Measurements from ENCODE around the gene TCERG1.

Gene TCERG1

DNA sequence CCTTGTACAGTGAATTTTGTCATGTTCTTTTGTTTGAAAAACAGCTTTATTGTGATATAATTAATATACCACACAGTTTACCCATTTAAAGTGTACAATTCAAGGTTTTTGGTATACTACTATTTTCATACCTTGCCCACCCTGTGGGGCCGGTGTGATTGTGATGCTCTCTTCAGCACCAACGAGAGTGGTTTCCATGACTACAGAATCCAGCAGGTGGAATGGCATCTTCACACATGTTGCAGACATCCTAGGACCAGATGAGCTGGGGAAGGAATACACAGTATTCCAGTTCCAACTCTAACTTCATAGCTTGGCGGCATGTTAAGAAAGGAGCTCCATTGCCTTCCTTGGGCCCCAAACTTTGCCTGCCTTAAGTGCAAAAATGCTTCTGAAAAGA lies 76.6 kb downstream of the TCERG1 start:
- Histone ChIP-seq H3K27ac (ENCODE audit: poor library complexity, severe bottlenecking) (no peak overlapping the region), H3K27me3 (ENCODE audit: insufficient read depth, poor library complexity, severe bottlenecking) (no peaks in the 10 kb centered on the region), H3K4me1 (ENCODE audit: insufficient read depth, poor library complexity, severe bottlenecking) (peaks cover 15% of the 10 kb centered on the region), H3K36me3 (ENCODE audit: low read depth) (no peaks in the 10 kb centered on the region), H3K9me3 (ENCODE audit: severe bottlenecking) (no peaks in the 10 kb centered on the region), H3K4me3 (ENCODE audit: severe bottlenecking) (no peak overlapping the region)
- ATAC-seq (ENCODE audit: low read depth): no peak
- no peak for DNase-seq (ENCODE audit: low spot score)
- TF ChIP-seq, protein P1, sequence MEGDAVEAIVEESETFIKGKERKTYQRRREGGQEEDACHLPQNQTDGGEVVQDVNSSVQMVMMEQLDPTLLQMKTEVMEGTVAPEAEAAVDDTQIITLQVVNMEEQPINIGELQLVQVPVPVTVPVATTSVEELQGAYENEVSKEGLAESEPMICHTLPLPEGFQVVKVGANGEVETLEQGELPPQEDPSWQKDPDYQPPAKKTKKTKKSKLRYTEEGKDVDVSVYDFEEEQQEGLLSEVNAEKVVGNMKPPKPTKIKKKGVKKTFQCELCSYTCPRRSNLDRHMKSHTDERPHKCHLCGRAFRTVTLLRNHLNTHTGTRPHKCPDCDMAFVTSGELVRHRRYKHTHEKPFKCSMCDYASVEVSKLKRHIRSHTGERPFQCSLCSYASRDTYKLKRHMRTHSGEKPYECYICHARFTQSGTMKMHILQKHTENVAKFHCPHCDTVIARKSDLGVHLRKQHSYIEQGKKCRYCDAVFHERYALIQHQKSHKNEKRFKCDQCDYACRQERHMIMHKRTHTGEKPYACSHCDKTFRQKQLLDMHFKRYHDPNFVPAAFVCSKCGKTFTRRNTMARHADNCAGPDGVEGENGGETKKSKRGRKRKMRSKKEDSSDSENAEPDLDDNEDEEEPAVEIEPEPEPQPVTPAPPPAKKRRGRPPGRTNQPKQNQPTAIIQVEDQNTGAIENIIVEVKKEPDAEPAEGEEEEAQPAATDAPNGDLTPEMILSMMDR (IDR thresholded peaks at IDR 0.05; ENCODE audit: poor library complexity, severe bottlenecking): no peak

DNA sequence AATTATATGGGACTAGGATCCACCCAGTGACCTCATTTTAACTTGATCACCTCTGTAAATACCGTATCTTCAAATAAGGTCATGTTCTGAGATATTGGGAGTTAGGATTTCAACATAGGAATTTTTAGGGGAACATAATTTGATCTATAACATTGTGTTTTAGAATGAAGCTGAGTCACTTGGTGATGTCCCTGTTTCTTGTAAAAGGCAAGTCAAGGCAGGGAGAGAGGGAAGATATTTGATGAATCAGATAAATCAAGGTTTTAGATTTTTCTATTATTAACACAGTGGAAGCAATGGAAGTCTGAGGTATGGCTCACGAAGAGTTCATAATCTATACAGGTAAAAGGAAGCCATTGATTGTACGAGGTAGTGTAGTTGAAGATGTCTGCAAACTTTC lies 80.7 kb downstream of the TCERG1 start:
- peak; percentile 89 for ATAC-seq (ENCODE audit: low read depth)
- H3K9me3 ChIP-seq (ENCODE audit: severe bottlenecking): no peaks in the 10 kb centered on the region
- H3K4me3 ChIP-seq (ENCODE audit: severe bottlenecking): no peak overlapping the region
- no peaks in the 10 kb centered on the region for H3K36me3 ChIP-seq (ENCODE audit: low read depth)
- TF ChIP-seq, protein P1 (IDR thresholded peaks at IDR 0.05; ENCODE audit: poor library complexity, severe bottlenecking): no peak
- H3K27ac ChIP-seq (ENCODE audit: poor library complexity, severe bottlenecking): peak overlapping the region; percentile 61
- H3K4me1 ChIP-seq (ENCODE audit: insufficient read depth, poor library complexity, severe bottlenecking): peaks cover 15% of the 10 kb centered on the region
- DNase-seq (ENCODE audit: low spot score): no peak
- no peaks in the 10 kb centered on the region for H3K27me3 ChIP-seq (ENCODE audit: insufficient read depth, poor library complexity, severe bottlenecking)

DNA sequence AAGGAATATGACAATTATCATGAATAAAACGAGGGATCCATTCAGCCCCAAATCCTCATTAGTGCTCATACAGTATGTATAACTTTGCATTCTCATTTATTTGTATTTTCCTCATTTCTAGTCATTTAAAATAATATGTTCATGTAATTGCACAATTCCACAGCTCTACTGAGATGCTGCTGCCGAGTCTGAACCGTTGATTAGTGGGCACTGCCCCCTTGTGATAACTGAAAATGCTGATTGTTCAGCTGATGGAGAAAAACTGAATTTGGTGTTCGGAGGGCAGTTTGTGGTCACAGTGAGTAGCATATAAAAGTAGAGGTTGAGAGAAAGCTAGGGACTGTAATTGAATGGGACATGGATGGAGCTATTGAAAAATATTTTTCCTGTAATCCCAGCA lies 81.1 kb downstream of the TCERG1 start:
- peak overlapping the region; percentile 61 for H3K27ac ChIP-seq (ENCODE audit: poor library complexity, severe bottlenecking)
- no peak overlapping the region for H3K4me3 ChIP-seq (ENCODE audit: severe bottlenecking)
- H3K9me3 ChIP-seq (ENCODE audit: severe bottlenecking): no peaks in the 10 kb centered on the region
- DNase-seq (ENCODE audit: low spot score) (no peak), ATAC-seq (ENCODE audit: low read depth) (peak; percentile 8; the same call in 1 of the 3 replicates)
- no peaks in the 10 kb centered on the region for H3K27me3 ChIP-seq (ENCODE audit: insufficient read depth, poor library complexity, severe bottlenecking)
- TF ChIP-seq, protein P1 (IDR thresholded peaks at IDR 0.05; ENCODE audit: poor library complexity, severe bottlenecking): peak; percentile 67
- no peaks in the 10 kb centered on the region for H3K36me3 ChIP-seq (ENCODE audit: low read depth)
- H3K4me1 ChIP-seq (ENCODE audit: insufficient read depth, poor library complexity, severe bottlenecking): peaks cover 15% of the 10 kb centered on the region

DNA sequence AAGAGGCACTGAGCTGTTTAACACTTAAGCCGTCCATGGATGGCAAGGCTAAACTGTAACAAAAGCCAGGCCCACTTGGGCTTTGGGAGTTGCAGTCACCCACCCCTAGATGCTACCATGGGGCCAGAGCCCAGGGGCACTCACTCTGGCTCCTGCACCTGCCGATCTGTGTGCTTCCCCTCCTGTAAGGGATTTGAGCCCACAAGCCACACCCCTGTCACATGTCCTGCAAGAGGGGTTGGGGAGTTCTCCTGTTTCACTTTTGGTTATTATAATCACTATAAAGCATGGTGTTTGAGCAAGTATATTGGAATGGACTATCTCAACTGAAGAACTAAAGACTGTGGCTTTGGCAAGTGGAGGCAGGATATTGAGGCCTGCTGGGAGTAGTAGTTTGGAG lies 82.9 kb downstream of the TCERG1 start:
- peaks cover 15% of the 10 kb centered on the region for H3K4me1 ChIP-seq (ENCODE audit: insufficient read depth, poor library complexity, severe bottlenecking)
- no peak overlapping the region for H3K4me3 ChIP-seq (ENCODE audit: severe bottlenecking)
- H3K36me3 ChIP-seq (ENCODE audit: low read depth): no peaks in the 10 kb centered on the region
- no peaks in the 10 kb centered on the region for H3K27me3 ChIP-seq (ENCODE audit: insufficient read depth, poor library complexity, severe bottlenecking)
- TF ChIP-seq, protein P1 (IDR thresholded peaks at IDR 0.05; ENCODE audit: poor library complexity, severe bottlenecking): no peak
- H3K9me3 ChIP-seq (ENCODE audit: severe bottlenecking): no peaks in the 10 kb centered on the region
- H3K27ac ChIP-seq (ENCODE audit: poor library complexity, severe bottlenecking): no peak overlapping the region
- ATAC-seq (ENCODE audit: low read depth) (no peak), DNase-seq (ENCODE audit: low spot score) (no peak)

DNA sequence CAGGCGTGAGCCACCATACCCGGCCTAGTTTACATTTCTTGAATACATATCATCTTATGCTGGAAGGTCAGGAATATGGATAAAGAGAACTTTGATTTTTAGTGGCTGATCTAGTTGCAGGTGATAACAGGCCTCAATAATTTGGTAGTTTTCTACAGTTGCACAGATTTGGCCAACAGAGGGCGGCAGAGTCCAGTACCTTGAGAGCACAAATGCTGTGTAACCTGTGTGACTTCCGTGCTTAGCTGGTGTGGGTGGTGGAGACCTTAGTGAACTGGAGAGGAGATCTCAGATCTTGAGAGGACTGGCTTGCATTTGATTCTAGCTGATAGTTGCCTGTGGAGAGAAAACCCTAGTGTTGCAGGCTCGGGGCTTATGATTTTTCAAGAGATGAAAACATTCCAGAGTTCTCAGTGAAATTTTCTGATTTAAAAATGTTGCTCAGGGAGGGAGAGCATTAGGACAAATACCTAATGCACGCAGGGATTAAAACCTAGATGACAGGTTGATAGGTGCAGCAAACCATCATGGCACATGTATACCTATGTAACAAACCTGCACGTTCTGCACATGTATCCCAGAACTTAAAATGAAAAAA lies 86.2 kb downstream of the TCERG1 start:
- H3K27me3 ChIP-seq (ENCODE audit: insufficient read depth, poor library complexity, severe bottlenecking): no peaks in the 10 kb centered on the region
- ATAC-seq (ENCODE audit: low read depth) (peak; percentile 92), DNase-seq (ENCODE audit: low spot score) (peak; percentile 76)
- TF ChIP-seq, protein P1 (IDR thresholded peaks at IDR 0.05; ENCODE audit: poor library complexity, severe bottlenecking): peak; percentile 99
- no peaks in the 10 kb centered on the region for H3K36me3 ChIP-seq (ENCODE audit: low read depth)
- no peak overlapping the region for H3K27ac ChIP-seq (ENCODE audit: poor library complexity, severe bottlenecking)
- no peaks in the 10 kb centered on the region for H3K9me3 ChIP-seq (ENCODE audit: severe bottlenecking)
- peaks cover 1% of the 10 kb centered on the region for H3K4me1 ChIP-seq (ENCODE audit: insufficient read depth, poor library complexity, severe bottlenecking)
- H3K4me3 ChIP-seq (ENCODE audit: severe bottlenecking): no peak overlapping the region
